HG03060 (cell line): ENCODE measurements around the gene EPHA6.
"Not testable (repeated sequence)": the region's sequence is repeated elsewhere in the genome, so short reads cannot be mapped to it uniquely, and the experiment has no call there.

ENCODE experiments used
- ATAC-seq: cut with Tn5 transposase; IDR thresholded peaks from one replicate; pipeline ENCODE4 v1.9.1; 2021; ENCODE audit warnings: low read depth, moderate number of reproducible peaks; ENCODE audit not compliant: unreplicated experiment

EPHA6 gene

DNA sequence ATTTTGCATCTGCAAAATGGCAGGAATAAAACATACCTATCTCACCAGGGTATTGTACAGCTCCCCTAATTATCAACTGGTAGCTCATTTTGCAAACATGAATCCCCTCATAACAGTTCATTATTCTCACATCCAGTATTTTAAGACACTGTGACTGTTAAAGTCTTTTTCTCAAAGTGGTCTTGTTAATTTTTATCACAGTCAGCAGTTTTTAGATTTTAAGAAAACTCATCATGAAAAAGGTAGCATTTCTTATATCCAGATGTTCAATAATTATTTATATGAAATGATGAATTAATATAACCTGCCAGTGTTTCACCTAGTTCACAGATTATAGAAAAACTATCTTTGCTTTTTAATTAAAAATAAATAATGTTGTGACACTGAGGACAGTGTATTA lies 595.2 kb downstream of the EPHA6 start:
- no peak for ATAC-seq

DNA sequence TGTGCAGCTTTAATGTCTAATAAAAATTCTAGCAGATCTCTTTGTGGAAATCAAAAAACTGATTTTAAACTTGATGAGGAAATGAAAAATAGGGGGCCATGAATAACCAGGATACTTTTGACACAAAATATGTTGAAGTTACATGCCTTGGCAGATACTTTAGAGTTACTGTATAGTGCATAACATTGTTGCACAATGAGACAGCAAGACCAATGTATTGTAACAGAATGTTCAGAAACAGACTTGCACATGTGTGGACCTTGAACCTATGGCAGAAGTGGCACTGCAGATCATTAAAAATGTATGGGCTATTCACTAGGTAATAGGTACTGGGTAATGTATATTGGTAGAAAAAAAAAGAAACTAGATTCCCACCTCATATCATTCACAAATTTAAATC lies 607.2 kb downstream of the EPHA6 start:
- ATAC-seq: no peak

DNA sequence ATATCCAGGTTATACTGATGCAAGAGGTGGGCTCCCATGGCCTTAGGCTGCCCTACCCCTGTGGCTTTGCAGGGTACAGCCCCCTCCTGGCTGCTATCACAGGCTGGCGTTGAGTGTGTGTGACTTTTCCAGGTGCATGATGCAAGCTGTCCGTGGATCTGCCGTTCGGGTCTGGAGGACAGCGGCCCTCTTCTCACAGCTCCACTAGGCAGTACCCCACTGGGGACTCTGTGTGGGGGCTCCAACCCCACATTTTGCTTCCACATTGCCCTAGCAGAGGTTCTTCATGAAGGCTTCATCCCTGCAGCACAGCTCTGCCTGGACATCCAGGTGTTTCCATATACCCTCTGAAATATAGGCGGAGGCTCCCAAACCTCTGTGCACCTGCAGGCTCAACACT lies 610.6 kb downstream of the EPHA6 start:
- ATAC-seq: no peak

DNA sequence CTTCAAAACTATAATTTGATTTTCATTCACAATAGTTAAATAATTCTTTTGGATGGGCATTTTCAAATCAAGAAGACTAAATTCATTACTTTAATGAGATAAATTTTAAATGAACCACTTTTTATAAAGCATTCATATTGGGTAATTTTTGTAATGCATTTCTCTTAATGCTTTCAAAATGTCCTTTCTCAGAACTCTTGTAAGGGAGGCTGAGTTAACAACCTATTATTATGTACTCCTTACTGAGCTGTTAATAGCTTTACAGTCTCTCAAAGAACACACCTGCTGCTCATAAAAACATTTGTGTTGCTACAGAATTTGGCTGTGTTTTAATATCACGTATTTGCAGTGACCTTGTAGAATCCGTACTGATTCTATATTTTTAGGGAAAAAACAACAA lies 616.2 kb downstream of the EPHA6 start:
- no peak for ATAC-seq

DNA sequence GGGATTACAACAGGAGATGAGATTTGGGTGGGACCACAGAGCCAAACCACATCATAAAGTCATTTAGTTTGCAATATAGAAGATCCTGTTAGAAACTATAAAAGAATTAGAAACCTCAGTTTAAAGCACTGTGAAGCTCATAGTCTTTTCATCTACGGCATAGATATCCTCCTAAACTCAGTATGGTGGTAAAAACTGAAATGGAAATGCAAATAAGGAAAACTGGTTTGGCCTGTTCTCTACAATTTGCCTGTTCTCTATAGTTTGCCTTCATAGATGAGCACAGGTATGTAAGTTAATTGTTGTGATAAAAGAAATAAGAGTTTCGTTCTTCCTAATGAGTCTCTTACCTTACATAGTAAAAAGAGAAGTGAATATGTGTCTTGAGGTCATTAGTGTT lies 618.5 kb downstream of the EPHA6 start:
- no peak for ATAC-seq

DNA sequence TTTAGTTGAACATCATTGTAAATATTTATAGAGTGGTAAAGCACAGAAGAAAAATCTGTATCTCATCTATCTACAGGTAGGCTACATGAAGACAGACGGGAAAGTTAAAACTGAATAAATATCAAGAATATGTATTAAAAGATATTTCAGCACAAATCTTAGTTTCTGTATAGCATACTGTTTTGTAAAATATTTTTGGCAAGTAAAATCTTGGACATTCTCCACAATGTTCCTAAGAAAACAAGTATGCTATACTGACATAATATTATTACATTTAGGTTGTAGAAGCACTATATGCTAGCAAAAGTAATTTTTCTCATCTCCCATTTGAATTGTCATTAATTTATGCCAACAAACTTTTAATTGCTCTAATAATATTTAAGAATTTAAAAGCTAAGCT lies 623.7 kb downstream of the EPHA6 start:
- ATAC-seq: no peak

DNA sequence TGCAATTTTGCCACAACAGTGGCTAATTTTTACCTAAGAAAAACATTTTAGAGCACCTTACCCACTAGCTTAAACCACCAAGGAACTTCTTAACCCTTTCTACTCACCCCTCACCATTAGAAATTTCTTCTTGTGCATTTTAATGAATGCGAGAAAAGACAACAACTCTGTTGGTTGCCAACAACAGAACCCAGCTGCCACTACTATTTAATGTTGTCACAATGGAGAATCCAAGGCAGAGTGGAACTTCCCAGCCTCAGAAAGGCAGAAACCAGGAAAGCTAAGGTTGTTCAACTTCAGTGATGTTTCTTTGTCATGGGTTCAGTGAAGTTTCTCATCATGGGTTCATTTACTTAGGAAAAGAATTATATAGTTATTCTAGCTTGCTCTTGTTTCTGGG lies 625.0 kb downstream of the EPHA6 start:
- ATAC-seq: no peak

DNA sequence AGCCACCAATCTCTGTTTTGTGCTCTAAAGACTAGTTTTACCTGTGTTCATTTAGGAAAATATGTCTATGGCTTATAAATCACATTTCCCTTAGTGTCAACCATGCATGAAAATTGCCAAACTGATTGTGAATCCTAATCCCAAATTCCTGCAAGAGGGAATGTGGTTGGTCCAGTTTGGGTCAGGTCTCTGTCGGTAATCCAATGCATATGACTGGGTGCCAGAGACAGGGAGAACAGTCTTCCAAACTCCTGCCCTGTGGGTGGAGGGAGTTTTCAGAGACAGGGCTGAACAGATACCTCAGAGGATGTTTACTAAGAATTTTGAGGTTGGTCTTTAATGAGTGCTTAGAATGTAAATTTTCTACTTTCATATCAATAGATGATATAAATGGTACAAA lies 649.6 kb downstream of the EPHA6 start:
- ATAC-seq: no peak

DNA sequence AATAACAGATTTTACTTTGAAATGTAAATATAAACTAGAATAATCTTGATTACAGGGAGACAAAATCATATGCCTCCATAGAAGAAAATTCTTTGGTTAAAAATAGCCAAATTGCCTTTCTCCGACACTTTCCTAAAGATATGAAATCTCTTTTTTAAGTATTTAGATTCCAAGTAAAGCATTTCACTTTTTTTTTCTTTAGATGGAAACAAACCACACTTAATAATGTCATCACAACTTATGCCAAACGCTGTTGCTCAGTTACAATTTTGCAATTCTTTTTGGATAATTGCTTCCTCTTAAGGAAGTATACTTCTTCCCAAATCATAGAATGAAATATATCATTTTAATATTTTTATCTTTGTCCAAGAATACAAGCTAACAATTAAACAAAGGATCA lies 656.1 kb downstream of the EPHA6 start:
- ATAC-seq: no peak

DNA sequence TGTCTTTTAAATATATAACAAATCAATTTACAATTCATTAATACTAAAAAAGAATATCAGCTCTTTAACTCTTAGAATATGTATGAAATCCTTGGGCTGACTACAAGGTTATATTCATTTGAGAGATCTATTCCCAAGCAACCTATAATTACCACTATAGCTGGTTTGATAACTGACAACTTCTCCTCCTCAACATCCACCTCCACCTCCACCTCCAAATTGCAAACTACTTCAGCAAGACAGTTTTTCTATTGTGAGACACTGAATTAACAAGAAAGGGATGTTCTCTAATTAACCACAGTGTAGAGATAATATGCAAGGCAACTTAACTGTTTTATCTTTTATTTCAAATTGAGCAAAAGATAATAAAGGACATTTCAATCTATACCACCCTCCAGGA lies 665.3 kb downstream of the EPHA6 start:
- no peak for ATAC-seq

DNA sequence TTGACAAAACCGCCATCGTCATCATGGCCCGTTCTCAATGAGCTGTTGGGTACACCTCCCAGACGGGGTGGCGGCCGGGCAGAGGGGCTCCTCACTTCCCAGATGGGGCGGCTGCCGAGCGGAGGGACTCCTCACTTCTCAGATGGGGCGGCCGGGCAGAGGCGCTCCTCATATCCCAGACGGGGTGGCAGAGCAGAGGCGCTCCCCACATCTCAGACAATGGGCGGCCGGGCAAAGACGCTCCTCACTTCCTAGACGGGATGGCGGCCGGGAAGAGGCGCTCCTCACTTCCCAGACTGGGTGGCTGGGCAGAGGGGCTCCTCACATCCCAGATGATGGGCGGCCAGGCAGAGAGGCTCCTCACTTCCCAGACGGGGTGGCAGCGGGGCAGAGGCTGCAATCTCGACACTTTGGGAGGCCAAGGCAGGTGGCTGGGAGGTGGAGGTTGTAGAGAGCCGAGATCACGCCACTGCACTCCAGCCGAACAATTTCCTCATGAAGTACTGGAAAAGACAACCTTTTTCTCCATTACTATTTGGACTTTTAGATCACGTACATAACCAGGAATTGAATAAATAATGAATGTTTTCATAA lies 666.4 kb downstream of the EPHA6 start:
- ATAC-seq: not testable (repeated sequence)

DNA sequence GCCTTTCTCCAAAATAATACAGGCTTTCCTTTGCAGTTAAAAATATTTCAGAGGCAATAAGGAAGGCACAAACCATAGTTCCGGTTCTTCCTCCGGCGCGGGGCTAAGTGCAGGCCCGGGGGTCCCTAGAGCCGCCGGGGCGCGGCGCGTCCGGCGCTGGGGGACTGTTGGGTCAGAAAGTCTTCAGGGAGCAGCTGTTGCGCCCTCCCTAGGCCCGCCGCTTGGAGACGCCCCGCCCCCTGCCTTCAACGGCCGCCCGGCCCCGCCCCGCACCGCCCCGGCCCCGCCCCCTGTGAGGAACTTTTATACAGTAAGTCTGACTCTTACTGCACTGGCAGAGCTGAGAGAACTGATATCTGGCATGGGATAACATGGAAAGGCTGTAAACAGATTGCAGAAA lies 667.0 kb downstream of the EPHA6 start:
- ATAC-seq: no peak

DNA sequence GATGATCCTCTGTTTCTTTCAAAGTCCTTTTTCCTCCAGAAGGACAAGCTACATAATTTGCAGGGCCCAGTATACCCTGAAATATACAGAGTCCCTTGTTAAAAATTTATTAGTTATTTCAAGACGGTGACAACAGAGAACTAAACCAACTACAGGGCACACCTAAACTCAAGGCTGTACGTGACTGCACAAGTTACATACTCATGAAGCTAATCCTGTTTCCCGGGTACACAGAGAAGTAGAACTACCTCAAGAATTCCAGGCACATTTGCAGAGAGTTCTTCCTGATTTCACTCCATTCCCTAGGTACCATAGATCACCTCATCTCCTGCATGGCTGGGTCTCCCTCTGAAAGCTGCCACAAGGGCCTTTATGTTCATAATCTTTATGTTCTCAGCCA lies 670.8 kb downstream of the EPHA6 start:
- no peak for ATAC-seq

DNA sequence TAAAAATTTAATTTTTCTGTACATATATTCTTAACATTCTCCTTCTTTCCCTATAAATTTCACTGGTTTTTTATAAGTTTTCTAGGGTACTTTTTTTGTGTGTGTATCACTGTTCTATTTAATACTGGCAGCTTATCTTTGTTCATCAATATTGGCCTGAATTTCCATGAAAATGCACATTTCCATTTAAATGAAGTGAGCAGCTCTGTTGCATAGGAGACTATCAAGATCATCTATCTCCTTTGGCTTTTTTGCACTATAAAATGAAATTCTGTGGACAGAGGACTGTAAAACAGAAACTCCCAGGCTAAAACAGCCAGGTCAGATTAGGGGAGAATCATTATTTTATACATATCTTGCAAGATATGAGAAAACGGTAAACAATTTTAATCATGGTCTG lies 673.2 kb downstream of the EPHA6 start:
- no peak for ATAC-seq

DNA sequence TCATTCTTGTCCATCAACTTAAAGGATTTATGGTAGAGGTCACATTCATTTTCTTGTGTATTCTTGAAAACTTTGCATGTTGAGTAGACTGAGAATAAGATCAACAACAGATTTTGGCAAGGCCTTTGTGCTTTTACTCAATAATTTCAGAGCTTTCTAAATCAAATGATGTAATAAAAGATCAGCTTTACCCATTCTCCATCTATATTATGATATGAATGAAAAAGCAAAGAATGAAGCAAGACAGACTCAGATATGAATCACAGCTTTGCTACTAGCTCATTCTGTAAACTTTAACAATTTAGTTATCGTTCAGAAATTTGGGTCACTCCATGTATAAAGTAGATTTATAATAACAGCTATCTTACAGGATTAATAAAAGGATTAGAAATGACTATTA lies 674.3 kb downstream of the EPHA6 start:
- ATAC-seq: no peak

DNA sequence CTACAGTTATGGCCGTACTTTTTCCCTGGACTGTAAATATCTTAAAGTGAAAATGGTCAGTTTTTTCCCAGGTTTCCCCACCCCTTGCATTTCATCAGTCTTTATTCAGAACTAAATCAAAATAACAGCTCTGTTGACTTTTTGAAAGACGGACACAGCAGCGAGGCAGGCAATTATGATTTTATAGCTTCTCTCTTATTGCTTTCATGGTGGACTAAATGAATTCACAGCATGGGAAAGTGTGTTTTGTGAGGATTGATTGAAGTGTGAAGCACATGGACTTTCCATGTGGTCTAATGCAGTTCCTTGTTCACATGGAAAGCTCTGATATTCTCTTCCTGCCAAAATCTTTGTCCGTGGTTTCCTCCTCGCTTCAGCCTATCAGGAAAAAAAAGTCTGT lies 681.5 kb downstream of the EPHA6 start:
- ATAC-seq: no peak

DNA sequence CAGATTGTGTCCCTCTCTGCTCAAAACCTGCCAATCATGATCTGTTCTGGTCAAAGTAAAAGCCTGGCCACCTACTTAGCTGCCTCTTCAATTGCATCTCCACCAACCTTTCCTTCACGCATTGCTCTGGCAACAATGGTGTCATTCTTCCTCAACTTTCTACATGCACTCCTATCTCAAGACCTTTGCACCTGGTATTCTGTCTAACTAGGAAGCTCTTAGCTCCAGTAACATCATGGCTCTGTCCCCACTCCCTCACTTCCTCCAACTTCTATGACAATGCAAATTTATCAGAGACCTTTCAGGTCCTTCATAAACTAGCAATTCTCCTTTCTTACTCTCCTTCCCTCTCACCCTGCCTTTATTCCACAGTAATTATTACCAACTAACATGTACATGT lies 682.7 kb downstream of the EPHA6 start:
- ATAC-seq: no peak

DNA sequence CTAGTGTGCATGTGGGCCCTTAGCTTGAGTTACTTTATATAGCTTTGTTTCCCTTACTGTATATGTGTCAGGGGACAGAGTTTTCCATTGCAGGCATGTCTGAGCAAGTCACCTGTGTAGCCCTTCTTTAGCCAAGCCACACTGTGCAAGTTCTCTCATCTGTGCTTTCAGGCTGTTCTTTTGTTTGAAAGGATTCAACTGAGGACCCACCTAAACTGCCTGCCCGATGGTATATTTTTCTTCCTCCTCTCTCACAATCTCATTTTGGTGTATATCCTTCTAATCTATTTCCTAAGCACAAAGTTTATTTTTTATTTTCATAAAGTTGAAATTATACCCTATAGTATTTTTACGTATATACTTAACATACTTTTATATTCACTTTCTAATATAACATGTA lies 690.1 kb downstream of the EPHA6 start:
- no peak for ATAC-seq

DNA sequence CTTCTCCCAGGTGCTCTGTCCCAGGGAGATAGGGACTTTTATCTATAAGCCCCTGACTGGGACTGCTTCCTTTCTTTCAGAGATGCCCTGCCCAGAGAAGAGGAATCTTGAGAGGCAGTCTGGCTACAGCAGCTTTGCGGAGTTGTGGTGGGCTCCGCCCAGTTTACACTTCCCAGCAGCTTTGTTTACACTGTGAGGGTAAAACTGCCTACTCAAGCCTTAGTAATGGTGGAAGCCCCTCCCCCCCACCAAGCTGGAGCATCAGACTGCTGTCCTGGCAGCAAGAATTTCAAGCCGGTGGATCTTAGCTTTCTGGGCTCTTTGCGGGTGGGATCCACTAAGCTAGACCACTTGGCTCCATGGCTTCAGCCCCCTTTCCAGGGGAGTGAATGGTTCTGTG lies 696.4 kb downstream of the EPHA6 start:
- no peak for ATAC-seq

DNA sequence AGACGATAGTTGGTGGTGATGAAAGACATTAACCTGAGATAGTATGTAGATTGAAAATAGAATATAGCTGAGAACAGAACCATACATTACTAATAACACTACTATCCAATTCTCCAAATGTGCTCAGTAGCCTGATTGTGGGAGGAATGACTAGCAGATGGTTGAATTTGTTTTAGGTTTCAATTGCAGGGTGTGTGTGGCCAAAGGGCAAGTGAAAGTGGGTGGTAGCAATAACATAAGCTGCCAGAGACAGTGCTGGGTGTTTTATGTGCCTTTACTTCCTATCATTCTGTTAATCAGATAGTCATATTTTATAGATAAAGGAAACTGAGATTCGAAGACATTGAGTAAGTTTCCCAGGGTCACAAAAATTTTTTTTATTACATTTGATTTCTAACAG lies 700.7 kb downstream of the EPHA6 start:
- ATAC-seq: no peak

DNA sequence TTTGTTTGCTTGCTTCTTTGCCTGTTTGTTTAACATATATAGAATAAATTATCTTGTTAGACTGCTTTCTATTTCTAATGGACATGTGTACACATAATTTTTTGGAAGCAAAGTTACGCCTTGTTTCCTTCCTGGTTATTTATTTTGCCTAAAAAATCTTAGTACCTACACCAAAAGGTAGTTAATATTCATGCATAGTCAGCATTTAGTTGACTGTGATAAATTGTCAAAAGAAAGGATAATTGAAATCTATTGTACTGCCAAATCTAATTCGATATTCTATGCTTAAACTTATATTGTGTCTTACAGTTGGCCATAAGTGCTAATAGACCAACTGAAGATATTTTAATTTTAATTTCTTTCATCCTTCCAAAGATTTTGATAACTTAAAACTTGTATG lies 716.3 kb downstream of the EPHA6 start:
- no peak for ATAC-seq

DNA sequence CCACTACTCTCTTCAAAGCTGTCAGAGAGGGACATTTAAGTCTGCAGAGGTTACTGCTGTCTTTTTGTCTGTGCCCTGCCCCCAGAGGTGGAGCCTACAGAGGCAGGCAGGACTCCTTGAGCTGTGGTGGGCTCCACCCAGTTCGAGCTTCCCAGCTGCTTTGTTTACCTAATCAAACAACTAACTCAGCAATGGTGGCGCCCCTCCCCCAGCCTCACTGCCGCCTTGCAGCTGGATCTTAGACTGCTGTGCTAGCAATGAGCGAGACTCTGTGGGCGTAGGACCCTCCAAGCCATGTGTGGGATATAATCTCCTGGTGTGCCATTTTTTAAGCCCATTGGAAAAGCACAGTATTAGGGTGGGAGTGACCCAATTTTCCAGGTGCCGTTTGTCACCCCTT lies 733.2 kb downstream of the EPHA6 start:
- not testable (repeated sequence) for ATAC-seq

DNA sequence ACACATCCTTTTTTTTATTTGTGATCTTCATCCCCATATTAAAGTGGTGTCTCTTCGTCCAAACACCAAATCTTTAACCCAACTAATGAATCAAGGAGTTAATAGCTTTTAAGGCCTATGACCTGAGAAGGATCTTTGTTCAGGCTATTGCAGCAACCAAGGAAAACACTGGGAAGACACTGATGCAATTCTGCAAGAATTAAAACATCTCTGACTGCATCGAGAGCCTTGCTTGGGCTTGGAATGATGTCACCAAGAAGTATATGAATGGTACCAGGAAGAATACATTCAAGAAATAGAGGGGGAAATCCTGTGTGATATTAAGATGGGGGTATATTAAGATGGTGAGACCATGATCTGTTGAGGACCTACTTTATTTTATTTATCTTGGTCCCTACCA lies 736.0 kb downstream of the EPHA6 start:
- ATAC-seq: no peak
